HG02938 (cell line): ENCODE measurements around the gene PRKCQ.
A peak's percentile ranks its signal among the peaks of the same experiment; 100 is the strongest.
"Not testable (repeated sequence)": the region's sequence is repeated elsewhere in the genome, so short reads cannot be mapped to it uniquely, and the experiment has no call there.

Experiments
- ATAC-seq: cut with Tn5 transposase; IDR thresholded peaks from one replicate; pipeline ENCODE4 v1.9.1; 2021; ENCODE audit warnings: mild to moderate bottlenecking, moderate library complexity; ENCODE audit not compliant: unreplicated experiment

The PRKCQ gene

GRCh38 chr10:6463366-6463765 is 116.7 kb downstream of the PRKCQ start:
- ATAC-seq = no peak

GRCh38 chr10:6461961-6462360 is 118.1 kb downstream of the PRKCQ start:
- ATAC-seq = no peak

- no peak for ATAC-seq
Measured at GRCh38 chr10:6460861-6461409, 119.1 kb downstream of the PRKCQ start.

- ATAC-seq = no peak
Measured at GRCh38 chr10:6458814-6459213, 121.3 kb downstream of the PRKCQ start.

- no peak for ATAC-seq
Measured at GRCh38 chr10:6457376-6457775, 122.7 kb downstream of the PRKCQ start.

- ATAC-seq = no peak
Measured at GRCh38 chr10:6456067-6456466, 124.0 kb downstream of the PRKCQ start.

- ATAC-seq = no peak
Measured at GRCh38 chr10:6455592-6455991, 124.5 kb downstream of the PRKCQ start.

GRCh38 chr10:6446711-6447110 is 133.4 kb downstream of the PRKCQ start:
- ATAC-seq = no peak

- ATAC-seq = no peak
Measured at GRCh38 chr10:6445671-6446316, 134.3 kb downstream of the PRKCQ start.

GRCh38 chr10:6439875-6440274 is 140.2 kb downstream of the PRKCQ start:
- not testable (repeated sequence) for ATAC-seq

GRCh38 chr10:6431861-6432260 is 148.2 kb downstream of the PRKCQ start:
- no peak for ATAC-seq

GRCh38 chr10:6431186-6431585 is 148.9 kb downstream of the PRKCQ start:
- no peak for ATAC-seq

GRCh38 chr10:6430423-6430980 is 149.6 kb downstream of the PRKCQ start:
- no peak for ATAC-seq

GRCh38 chr10:6427357-6427959 is 152.6 kb downstream of the PRKCQ start:
- no peak for ATAC-seq

- no peak for ATAC-seq
Measured at GRCh38 chr10:6426317-6426716, 153.8 kb downstream of the PRKCQ start.

GRCh38 chr10:6423413-6424170 is 156.5 kb downstream of the PRKCQ start:
- ATAC-seq = no peak

- ATAC-seq = no peak
Measured at GRCh38 chr10:6423004-6423403, 157.1 kb downstream of the PRKCQ start.

- ATAC-seq = no peak
Measured at GRCh38 chr10:6418613-6419216, 161.4 kb downstream of the PRKCQ start.

- no peak for ATAC-seq
Measured at GRCh38 chr10:6418167-6418566, 161.9 kb downstream of the PRKCQ start.

- peak; percentile 58 for ATAC-seq
Measured at GRCh38 chr10:6416892-6417512, 163.1 kb downstream of the PRKCQ start.

- ATAC-seq = no peak
Measured at GRCh38 chr10:6411436-6411835, 168.6 kb downstream of the PRKCQ start.
